ENCODE results near the gene MTARC1.

Gene MTARC1

DNA sequence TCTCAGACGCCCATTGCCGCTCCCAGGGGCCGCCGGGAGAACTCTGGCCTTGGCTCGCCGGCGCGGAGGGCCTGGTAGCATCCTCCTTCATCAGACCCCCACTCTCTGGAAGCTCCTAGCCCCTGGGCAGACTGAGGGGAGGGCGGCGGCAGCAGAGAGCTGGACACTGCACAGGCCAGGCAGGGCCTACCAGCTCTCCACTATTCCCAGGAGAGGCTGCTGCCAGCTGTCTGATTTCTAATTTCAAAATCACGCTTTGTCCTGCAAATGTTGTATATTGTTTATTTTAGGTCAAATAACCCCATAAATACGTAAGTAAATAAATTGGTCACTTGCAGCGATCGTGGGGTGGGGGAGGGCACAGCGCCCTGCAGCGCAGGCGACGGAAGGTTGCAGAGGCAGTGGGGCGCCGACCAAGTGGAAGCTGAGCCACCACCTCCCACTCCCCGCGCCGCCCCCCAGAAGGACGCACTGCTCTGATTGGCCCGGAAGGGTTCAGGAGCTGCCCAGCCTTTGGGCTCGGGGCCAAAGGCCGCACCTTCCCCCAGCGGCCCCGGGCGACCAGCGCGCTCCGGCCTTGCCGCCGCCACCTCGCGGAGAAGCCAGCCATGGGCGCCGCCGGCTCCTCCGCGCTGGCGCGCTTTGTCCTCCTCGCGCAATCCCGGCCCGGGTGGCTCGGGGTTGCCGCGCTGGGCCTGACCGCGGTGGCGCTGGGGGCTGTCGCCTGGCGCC lies at the start of gene MTARC1:
Gene MTARC1, plus strand, starts transcription at position 577 of the 732 bp plus-strand sequence. Its CDS starts 32 bp downstream, at position 609.
- DNase-seq (ENCODE audit: low read depth in 2 of 2), result no peak

DNA sequence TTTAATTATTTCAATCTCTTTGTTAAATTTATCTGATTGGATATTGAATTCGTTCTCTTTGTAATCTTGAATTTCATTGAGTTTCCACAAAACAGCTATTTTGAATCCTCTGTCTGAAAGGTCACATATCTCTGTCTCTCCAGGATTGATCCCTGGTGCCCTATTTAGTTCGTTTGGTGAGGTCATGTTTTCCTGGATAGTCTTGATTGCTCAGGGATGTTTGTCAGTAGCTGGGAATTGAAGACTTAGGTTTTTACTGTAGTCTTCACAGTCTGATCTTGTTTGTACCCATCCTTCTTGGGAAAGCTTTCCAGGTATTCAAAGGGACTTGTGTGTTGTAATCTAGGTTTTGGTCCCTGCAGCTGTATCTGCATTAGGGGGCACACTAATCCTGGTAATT lies 45.4 kb upstream of the MTARC1 start:
- no peak for DNase-seq (ENCODE audit: low read depth in 2 of 2)

DNA sequence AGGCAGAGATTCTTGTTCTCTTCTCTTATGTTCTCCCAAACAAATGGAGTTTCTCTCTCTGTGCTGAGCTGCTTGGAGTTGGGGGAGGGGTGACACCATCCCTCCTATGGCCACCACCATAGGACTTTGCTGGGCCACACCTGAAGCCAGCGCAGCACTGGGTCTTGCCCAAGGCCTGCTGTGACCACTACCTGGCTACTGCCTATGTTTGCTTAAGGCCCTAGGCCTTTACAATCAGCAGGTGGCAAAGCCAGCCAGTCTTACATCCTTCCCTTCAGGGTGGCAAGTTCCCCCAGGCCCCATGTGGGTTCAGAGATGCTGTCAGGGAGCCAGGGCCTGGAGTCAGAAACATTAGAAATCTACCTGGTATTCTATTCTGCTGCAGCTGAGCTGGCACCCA lies 44.9 kb upstream of the MTARC1 start:
- DNase-seq (ENCODE audit: low read depth in 2 of 2), result no peak

DNA sequence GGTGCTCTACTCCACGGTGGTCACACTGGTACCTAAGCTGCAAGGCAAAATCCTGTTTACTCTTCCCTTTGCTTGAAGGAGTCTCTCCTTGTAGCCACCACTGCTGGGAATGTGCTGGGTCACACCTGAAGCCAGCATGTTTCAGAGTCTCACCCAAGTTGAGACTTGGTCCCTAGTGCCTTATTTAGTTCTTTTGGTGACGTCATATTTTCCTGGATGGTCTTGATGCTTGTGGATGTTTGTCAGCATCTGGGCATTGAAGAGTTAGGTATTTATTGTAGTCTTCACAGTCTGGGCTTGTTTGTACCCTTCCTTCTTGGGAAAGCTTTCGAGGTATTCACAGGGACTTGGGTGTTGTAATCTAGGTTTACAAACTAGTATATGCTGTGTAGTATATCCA lies 44.2 kb upstream of the MTARC1 start:
- DNase-seq (ENCODE audit: low read depth in 2 of 2), result no peak

DNA sequence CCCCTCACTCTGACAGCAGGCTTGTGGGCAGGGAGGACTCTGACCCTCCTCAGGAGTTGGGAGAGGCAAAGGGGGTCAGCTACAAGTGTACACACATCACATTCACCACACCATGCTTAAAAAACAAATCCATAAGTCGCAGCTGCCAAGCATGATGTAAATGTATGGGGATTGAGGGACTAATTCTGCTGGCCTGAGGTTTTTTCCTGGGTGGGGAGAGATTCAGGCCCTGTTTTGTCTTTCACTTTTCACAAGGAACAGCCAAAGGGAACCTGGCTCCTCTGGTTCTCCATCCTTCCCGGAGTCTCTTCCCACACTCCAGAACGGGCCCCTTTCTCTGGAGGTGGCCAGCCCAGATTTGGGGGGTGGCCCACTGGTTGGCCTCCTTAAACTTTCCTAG lies 39.9 kb upstream of the MTARC1 start:
- no peak for DNase-seq (ENCODE audit: low read depth in 2 of 2)

DNA sequence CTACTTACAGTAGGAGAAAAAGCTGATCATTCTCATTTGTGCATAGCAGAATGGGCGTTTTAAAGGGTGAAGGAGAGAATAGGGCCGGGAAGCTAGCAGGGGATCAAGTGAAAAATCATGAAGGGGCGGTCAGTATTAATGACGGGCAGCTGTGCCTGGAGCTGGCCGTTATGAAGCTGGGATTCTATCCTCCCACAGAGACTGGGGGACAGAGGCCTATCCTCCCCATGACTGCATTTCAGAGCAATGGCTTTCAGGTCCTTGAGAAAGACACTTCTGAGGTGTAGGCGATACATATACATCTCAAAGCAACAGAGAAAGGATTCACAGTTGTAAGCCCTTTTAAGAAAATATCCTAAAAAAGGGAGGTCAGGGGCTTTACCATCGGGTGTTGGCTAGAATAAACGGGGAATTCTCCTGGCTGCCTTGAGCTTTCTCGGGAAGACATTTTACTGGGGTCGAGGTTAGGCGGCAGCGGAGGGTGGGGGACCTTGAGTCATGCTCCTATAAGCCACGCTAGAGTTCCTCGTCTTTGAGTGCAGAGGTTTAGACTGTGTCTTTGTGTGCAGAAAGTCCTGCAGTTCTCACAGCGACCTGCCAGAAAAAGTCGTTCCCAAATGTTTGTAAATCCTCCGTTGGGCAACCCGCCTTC lies 39.1 kb upstream of the MTARC1 start:
- DNase-seq (ENCODE audit: low read depth in 2 of 2), result no peak

DNA sequence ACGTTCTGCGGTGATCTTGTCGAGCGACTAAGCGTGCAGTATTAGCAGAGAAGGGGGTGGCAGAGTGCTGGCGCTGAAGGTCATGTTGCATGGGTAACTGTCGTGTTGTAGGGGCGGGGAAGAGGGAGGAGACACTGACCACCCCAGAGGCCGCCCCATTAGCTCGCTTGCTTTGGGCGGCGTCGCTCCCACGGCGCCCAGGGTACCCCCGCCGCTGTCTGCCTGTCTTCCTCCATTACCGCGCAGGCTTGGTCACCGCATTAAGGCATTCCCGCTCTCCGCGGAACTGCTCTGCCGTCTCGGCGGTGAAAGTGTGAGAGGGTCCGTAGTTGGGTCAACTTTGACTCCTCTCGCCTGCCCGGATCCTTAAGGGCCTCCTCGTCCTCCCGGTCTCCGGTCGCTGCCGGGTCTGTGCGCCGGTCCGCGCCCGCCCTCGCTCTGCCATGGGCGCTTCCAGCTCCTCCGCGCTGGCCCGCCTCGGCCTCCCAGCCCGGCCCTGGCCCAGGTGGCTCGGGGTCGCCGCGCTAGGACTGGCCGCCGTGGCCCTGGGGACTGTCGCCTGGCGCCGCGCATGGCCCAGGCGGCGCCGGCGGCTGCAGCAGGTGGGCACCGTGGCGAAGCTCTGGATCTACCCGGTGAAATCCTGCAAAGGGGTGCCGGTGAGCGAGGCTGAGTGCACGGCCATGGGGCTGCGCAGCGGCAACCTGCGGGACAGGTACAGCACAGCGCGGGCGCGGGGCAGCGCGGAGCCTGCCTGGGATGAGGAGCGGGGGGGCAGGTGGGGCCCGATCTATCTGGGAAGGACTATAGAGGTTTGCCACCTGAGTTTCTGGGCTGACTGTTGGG lies 38.4 kb upstream of the MTARC1 start, which contains the start of gene MTARC2:
Gene MTARC2, plus strand, starts transcription at position 234 of the 846 bp plus-strand sequence. Its CDS starts 210 bp downstream, at position 444.
- DNase-seq (ENCODE audit: low read depth in 2 of 2), result no peak

DNA sequence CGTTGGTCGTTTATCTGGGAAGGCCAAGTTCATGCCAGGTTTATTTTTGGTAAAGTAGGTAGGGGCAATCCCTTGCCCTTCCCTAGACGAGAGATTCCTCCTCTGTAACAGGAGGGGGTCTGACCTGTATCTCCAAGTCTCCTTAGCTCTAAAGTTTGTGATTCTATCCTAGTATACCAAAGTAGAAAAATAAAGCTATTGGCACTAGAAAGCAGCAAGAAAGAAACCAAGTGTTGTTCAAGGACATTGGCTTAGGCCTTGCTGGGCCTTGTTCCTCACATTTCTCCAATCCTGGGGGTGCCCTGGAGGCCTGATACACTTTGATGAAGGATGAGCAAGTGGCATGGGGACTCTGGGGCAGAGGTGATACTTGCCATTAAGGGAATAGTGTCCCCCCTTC lies 37.8 kb upstream of the MTARC1 start:
- DNase-seq (ENCODE audit: low read depth in 2 of 2), result no peak

DNA sequence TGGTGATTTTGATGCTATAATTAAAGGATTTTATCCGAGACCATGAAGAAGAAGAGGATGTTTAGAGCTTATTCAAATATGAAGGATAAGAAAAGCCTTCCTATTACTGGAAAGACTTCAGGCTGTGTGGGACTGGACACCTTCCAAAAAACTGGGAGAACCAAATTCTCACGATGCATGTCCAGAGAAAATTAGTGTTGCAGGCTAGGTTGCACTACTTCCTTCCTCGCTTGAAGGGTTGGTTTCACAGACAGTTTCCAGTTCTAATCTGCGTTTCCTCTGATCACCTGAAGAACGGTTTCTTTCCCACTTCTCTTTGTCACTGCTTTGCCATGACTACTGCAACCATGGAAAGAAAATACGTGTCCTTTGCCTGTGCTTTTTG lies 36.6 kb upstream of the MTARC1 start:
- DNase-seq (ENCODE audit: low read depth in 2 of 2), result no peak

DNA sequence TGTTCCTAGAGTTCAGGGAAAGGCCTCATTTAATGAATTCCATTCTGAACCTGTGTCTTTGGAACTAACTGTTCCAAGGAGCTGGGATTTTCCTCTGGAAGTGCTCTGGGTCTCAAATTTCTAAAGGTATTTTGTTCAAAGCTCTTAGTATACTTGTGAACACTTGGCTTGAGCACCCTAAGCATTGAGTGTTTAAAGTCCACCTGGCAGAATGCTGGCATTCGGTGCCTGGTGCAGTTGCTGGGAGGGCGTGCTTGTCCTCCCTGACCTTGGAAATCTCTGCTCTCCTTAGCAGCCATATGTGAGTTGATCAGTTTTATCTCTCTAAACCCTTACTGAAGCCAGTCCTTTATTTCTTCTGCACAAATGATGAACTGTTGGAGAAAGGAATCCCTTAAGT lies 35.6 kb upstream of the MTARC1 start:
- no peak for DNase-seq (ENCODE audit: low read depth in 2 of 2)

DNA sequence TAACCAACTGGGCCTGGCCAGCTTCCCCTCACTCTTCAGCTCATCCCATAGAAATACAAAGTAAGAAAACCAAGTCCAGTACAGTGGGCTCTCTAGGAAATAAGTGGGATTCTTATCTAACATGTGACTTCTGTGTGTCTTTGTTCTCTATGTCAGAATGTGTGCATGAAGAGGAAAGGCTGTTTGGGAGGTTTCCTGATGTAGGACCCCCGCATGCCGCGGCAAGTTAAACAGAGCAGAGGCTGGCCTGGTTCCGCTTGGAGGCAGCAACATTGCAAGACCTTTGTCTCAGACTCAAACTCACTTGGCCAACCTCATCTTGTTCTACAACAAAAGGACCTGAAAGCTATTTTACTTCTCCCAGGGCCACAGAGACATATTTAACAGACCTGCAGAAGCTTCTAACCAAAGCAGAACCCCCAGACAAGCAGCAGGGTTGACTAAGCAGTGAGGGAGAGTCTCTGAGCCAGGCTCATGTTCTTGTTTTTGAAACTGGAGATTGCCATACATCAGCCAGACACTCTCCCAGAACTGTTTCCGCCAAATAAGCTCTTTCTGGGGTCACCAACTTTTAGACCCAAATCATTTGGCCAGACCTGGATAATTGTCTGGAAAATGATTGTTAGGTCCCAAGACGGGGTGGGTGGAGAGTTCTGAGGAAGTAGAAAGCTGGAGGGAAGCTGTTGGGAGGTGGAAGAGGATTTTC lies 32.3 kb upstream of the MTARC1 start:
- DNase-seq (ENCODE audit: low read depth in 2 of 2), result no peak

DNA sequence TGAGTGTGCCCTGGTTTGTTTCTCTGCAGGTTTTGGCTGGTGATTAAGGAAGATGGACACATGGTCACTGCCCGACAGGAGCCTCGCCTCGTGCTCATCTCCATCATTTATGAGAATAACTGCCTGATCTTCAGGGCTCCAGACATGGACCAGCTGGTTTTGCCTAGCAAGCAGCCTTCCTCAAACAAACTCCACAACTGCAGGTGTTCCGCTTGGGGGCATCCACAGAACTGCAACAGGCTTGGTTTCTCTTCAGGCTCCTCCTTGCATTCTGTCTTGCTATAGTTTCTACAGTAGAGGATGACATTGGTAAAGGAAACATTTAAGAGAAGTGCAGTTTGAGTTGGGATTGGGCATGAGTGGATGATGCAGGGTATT lies 31.8 kb upstream of the MTARC1 start:
- DNase-seq (ENCODE audit: low read depth in 2 of 2), result no peak

DNA sequence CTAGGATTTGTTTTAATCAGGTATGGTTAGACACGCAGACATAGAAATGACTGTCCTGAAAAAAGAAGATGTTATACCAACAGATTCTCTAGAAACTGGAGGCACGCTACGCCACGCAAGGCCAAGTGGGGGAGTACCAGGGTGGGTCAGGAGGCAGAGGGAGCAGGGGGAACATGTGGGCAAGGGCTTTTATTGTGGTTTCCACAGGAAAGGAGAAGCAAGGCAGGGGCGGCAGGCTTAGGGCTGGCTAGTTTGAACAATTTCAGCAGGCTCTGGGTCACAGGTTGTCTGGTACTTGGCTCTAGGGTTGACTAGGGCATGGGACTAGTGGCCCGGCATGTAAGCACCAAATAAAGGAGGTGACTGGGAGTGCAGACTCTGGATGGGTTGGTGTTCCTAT lies 31.4 kb upstream of the MTARC1 start:
- no peak for DNase-seq (ENCODE audit: low read depth in 2 of 2)

DNA sequence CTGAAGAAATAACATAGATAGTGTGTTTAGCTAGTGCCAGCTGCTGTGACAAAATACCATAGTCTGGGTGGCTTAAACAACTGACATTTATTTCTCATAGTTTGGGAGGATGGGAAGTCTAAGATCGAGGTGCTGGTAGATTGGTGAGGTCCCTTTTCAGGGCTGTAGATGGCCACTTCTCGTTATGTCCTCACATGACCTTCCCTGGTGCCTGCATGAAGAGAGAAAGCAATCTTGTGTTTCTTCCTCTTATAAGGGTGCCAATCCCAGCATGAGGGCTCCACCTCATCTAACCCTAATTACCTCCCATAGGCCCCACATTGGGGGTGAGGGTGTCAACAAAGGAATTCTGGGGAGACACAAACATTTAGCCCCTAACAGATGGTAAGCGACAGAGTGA lies 29.3 kb upstream of the MTARC1 start:
- no peak for DNase-seq (ENCODE audit: low read depth in 2 of 2)

DNA sequence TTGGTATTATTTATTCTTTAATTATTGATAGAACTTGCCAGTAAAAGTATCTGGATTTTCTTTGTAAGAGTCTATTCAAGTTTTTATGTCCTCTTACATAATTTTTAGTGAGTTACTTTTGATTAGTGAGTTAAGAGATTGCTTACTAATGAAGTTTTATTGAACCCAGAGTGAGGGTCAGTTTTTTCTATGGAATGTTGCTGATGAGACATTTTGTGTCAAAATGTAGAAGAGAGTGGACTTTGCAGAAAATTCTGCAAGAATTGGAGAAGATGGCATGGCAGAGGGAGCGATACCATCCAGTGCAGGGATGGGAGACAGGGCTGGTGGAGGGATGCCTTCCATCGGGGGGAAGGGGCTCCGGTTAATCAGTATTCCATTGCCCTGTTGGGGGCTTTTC lies 27.6 kb upstream of the MTARC1 start:
- DNase-seq (ENCODE audit: low read depth in 2 of 2), result no peak

DNA sequence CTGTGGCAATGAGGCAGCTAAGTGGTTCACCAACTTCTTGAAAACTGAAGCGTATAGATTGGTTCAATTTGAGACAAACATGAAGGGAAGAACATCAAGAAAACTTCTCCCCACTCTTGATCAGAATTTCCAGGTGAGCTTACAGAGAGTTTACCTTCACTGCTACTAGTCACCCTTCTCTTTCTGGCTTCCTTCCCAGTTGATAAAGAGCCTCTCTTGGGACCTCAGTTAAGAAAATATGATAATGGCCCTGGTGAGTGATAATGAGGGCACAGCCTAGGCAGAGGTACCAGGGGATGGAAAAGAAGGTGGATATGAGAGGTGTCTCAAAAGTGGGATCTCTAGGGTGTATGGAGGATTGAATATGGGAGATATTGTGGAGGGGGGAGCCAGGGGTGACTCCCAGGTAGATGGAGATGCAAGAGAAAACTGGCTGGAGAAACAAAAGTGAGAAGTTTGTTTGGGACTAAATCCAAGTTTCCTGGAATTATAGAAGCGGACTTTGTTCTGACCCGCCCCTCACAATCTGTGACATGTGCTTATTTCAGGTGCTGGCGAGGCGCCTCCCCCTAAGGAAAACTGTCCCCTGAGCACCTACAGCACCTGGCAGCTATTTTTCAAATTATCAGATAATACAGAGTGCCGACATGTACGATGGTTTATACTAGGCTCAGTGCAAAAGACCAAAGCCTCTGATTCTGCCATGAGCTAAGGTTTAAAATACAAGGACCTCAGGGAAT lies 24.9 kb upstream of the MTARC1 start:
- no peak for DNase-seq (ENCODE audit: low read depth in 2 of 2)

DNA sequence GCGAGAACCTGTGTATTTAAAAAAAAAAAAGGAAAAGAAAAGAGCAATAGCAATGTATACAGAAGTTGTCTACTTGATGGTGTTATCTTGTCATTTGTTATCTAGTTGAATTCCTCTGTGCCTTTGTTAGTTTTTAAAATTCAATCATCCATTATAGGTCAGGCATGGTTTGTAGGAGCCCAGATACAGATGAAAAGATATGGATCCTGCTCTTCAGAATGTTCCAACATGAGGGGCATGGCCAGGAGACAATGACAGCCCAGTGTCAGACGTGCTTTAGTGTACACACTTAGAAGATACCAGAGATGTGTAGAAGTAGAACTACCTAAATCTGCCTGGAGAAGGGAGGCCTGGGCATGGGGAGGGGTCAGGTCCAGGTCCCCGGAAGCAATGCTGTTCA lies 22.0 kb upstream of the MTARC1 start:
- DNase-seq (ENCODE audit: low read depth in 2 of 2), result no peak

DNA sequence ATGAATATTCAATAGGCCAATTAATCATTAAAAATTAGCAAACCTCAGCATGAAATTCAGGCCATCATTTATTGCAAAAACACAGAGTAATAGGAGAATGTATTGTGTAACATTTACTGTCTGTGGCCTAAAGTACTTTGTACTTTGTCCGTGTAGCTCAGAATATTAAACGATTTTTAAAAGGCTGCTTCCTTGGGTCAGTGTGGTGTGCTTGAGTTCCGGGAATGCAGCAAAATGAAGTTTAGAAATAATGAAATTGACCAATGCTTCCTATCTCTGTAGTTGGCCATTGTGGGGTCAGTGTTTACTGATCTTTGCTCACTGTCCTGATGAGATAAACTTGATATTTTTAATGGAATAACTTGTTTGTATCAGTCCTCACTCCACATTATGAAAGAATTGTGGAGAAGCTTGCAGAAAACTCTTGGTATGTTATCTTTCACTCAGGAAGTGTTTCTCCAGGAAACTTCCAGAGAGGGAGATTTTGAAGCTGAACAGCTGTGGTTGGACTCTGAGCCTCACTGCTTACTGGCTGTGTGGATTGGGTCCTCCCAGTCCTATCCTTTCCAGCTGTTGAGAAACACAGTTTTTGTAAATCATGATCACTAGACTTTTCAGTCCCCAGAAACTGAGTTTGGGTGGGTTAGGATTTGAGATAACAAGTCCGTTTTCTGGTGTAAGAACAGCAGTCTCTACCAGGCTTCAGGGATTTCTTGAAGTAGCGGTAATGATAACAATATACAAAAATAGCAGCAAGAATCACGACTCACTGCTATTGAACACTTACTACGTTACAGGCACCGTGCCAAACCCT lies 19.2 kb upstream of the MTARC1 start:
- no peak for DNase-seq (ENCODE audit: low read depth in 2 of 2)

DNA sequence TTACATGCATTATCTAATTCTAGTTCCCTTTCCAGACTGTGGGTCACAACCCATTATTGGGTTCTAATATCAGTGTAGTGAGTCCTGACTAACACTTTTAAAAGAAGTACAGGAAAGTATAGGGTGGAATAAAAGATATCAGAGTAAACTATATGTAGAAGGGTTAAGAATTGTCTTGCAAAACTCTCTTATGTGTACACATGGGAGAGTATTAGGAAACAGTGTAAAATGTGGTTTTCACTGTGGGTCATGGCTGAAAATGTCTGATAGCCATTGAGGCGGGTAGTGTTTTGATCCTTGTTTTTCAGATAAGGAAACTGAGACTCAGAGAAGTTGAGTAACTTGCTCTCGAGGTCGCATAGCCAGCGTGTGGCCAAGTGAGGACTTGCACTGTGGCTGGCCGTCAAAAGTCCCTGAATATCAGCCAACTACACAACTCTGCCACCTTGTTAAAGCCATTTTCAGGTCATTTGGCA lies 18.5 kb upstream of the MTARC1 start:
- DNase-seq (ENCODE audit: low read depth in 2 of 2), result no peak

DNA sequence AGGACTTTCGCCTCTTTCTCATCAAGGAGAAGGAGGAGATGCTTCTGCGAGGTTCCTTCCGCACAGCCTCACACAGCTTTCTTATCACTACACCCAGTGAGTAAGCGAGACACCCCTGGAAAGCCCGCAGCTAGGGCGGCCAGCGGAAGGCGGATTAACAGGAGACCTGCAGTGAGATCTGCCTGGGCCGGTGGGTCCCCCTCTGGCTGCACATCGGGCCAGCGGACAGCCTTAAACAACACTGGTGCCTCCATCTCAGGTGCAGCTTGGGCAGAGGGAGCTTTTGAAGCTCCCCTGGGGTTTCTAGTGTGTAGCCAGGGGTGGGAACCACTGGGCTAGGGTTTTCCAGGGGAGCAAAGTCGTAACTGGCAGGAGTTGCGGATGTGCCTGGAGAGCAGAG lies 17.5 kb upstream of the MTARC1 start:
- no peak for DNase-seq (ENCODE audit: low read depth in 2 of 2)
